ENCODE data around the gene C1QTNF12. TPM values are rescaled to one million over a fixed set of nuclear protein-coding genes. Genes with fewer than 3 reads are reported as not detected.

C1QTNF12 gene
- total RNA-seq, 1 donor from 2014 or later: 1.2 TPM

- H3K36me3 ChIP-seq: peaks cover 83% of the 10 kb centered on the region
- no peaks in the 10 kb centered on the region for H3K27me3 ChIP-seq (ENCODE audit: low read depth)
- no peak for TF ChIP-seq CTCF (IDR thresholded peaks at IDR 0.05)
- H3K27ac ChIP-seq: no peak overlapping the region
- H3K9me3 ChIP-seq: no peaks in the 10 kb centered on the region
- intact Hi-C loops (cut with DNase I): no loop called here
- ATAC-seq: no peak
- peaks cover 16% of the 10 kb centered on the region for H3K4me1 ChIP-seq
- no peak overlapping the region for H3K4me3 ChIP-seq
- no peak for DNase-seq
These were observed 10.7 kb upstream of the C1QTNF12 start for GRCh38 chr1:1256956-1257871.

GRCh38 chr1:1255611-1256010 lies 9.1 kb upstream of the C1QTNF12 start:
- ATAC-seq (no peak), DNase-seq (no peak)
- no peak for TF ChIP-seq CTCF (IDR thresholded peaks at IDR 0.05)
- intact Hi-C loops (cut with DNase I): no loop called here
- Histone ChIP-seq H3K27ac (no peak overlapping the region), H3K36me3 (peaks cover 67% of the 10 kb centered on the region), H3K9me3 (no peaks in the 10 kb centered on the region), H3K4me1 (peaks cover 5% of the 10 kb centered on the region), H3K27me3 (ENCODE audit: low read depth) (no peaks in the 10 kb centered on the region), H3K4me3 (no peak overlapping the region)

- Histone ChIP-seq H3K4me3 (no peak overlapping the region), H3K4me1 (no peaks in the 10 kb centered on the region), H3K9me3 (no peaks in the 10 kb centered on the region), H3K36me3 (peaks cover 62% of the 10 kb centered on the region), H3K27ac (no peak overlapping the region), H3K27me3 (ENCODE audit: low read depth) (no peaks in the 10 kb centered on the region)
- no peak for TF ChIP-seq CTCF (IDR thresholded peaks at IDR 0.05)
- intact Hi-C loops (cut with DNase I): no loop called here
- no peak for DNase-seq
- ATAC-seq: no peak
These were observed 8.6 kb upstream of the C1QTNF12 start for GRCh38 chr1:1255078-1255477.

GRCh38 chr1:1254667-1254998 lies 8.1 kb upstream of the C1QTNF12 start:
- Histone ChIP-seq H3K27ac (no peak overlapping the region), H3K27me3 (ENCODE audit: low read depth) (no peaks in the 10 kb centered on the region), H3K9me3 (no peaks in the 10 kb centered on the region), H3K4me3 (no peak overlapping the region), H3K4me1 (no peaks in the 10 kb centered on the region), H3K36me3 (peaks cover 57% of the 10 kb centered on the region)
- DNase-seq (no peak), ATAC-seq (no peak)
- intact Hi-C loops (cut with DNase I): no loop called here
- TF ChIP-seq CTCF (IDR thresholded peaks at IDR 0.05): no peak

GRCh38 chr1:1253972-1254666 lies 7.6 kb upstream of the C1QTNF12 start:
- H3K27ac ChIP-seq: no peak overlapping the region
- no peaks in the 10 kb centered on the region for H3K27me3 ChIP-seq (ENCODE audit: low read depth)
- H3K9me3 ChIP-seq: no peaks in the 10 kb centered on the region
- no peak for DNase-seq
- no peak overlapping the region for H3K4me3 ChIP-seq
- peak in 1 of 2 donors; percentile 11 for ATAC-seq
- no peak for TF ChIP-seq CTCF (IDR thresholded peaks at IDR 0.05)
- peaks cover 53% of the 10 kb centered on the region for H3K36me3 ChIP-seq
- intact Hi-C loops (cut with DNase I): no loop called here
- H3K4me1 ChIP-seq: no peaks in the 10 kb centered on the region
